A673 (cell line): ENCODE data around the gene SLC39A6.

ENCODE experiments used
- CTCF ChIP-seq: fragments of 300-800, 200-600 bp; sonication (generic); conservative IDR thresholded peaks from 2 replicates; pipeline ENCODE4 v1.5.1; 2017; ENCODE audit warnings: low read depth, mild to moderate bottlenecking, antibody characterized with exemption, low read length, moderate library complexity, mixed read lengths
- EZH2 ChIP-seq: fragments of 200-600 bp; sonication (generic); IDR thresholded peaks from 2 replicates; pipeline ENCODE4 v1.6.1; 2017; ENCODE audit warnings: borderline replicate concordance, low read depth, mild to moderate bottlenecking, mixed read lengths, antibody characterized with exemption, low read length; ENCODE audit not compliant: poor library complexity, severe bottlenecking

- TF ChIP-seq CTCF, result no peak
- no peak for TF ChIP-seq EZH2
Observed at GRCh38 chr18:36073676-36074075, 55.5 kb downstream of the SLC39A6 start.
